T-cell (primary cell): ENCODE results near the gene MCM3. TPM values are rescaled to one million over a fixed set of nuclear protein-coding genes. Genes with fewer than 3 reads are reported as not detected.

ENCODE experiments used
- ATAC-seq, 4 experiments: fragments of 200-7000 bp in 3 of 4; fragments of 150-1000 bp in 1 of 4; cut with Tn5 transposase; replicated peaks in 1 of 4; 1 replicate in 3 of 4; 2 replicates in 1 of 4; pipeline ENCODE4 v1.10.0; 2021; ENCODE audit warnings: moderate library complexity in 3 of 4, mild to moderate bottlenecking in 2 of 4, moderate number of reproducible peaks in 1 of 4
- CTCF ChIA-PET, 2 donors: fragments of 300-600 bp; sonication (Branson Sonifier 250); formaldehyde crosslinking; loops; one replicate each; lab custom pipeline; 2022; ENCODE audit warnings: antibody characterized with exemption in 2 of 2; lab: Charles Lee
- POLR2A ChIA-PET, 2 donors: fragments of 300-600 bp; sonication (Branson Sonifier 250); formaldehyde crosslinking; loops; one replicate each; lab custom pipeline; 2022; ENCODE audit warnings: antibody characterized with exemption in 2 of 2; lab: Charles Lee
- DNase-seq, 35 experiments: peaks; one replicate each; pipeline versions ENCODE4 v3.0.0 to v3.0.0-alpha.2; 2013 to 2023
- H3K27ac ChIP-seq: one replicate; pipeline ENCODE4 v1.5.1; 2013; ENCODE audit warnings: low read length
- H3K27me3 ChIP-seq, 2 experiments: replicated peaks in 1 of 2; 1 replicate in 1 of 2; 2 replicates in 1 of 2; pipeline versions ENCODE4 v1.6.1 to v1.7.0; 2013; ENCODE audit warnings: low read length in 1 of 2, mixed read lengths in 1 of 2; ENCODE audit not compliant: control insufficient read depth in 2 of 2, insufficient read depth in 2 of 2; ENCODE audit errors: extremely low read depth in 1 of 2
- H3K36me3 ChIP-seq, 2 donors: 1 replicate in 1 of 2; 2 replicates in 1 of 2; pipeline versions ENCODE4 v1.6.1 to v1.7.0; 2013; ENCODE audit warnings: low read length in 1 of 2; ENCODE audit not compliant: control insufficient read depth in 2 of 2, insufficient read depth in 1 of 2; ENCODE audit errors: extremely low read depth in 1 of 2
- H3K4me1 ChIP-seq, 2 experiments: 1 replicate in 1 of 2; 2 replicates in 1 of 2; pipeline versions ENCODE4 v1.6.1 to v1.7.0; 2013; ENCODE audit warnings: low read length in 2 of 2, mixed read lengths in 1 of 2; ENCODE audit not compliant: insufficient read depth in 2 of 2, control insufficient read depth in 1 of 2; ENCODE audit errors: extremely low read depth in 1 of 2
- H3K4me3 ChIP-seq, 2 donors: 1 replicate in 1 of 2; 2 replicates in 1 of 2; pipeline versions ENCODE4 v1.5.1 to v1.7.0; 2013; ENCODE audit warnings: mild to moderate bottlenecking in 2 of 2, low read length in 1 of 2, moderate library complexity in 1 of 2; ENCODE audit not compliant: control insufficient read depth in 1 of 2; ENCODE audit errors: extremely low read depth in 1 of 2
- H3K9me3 ChIP-seq: 2 replicates; pipeline ENCODE4 v1.7.0; 2013
- H3K27ac Mint-ChIP-seq, 2 donors: one replicate each; pipeline ENCODE4 v1.8.0; 2020 to 2021; ENCODE audit warnings: mild to moderate bottlenecking in 2 of 2, mixed read lengths in 2 of 2
- H3K27me3 Mint-ChIP-seq, 2 donors: one replicate each; pipeline ENCODE4 v1.8.0; 2021 to 2022; ENCODE audit warnings: mixed read lengths in 2 of 2
- H3K36me3 Mint-ChIP-seq: one replicate; pipeline ENCODE4 v1.8.0; 2021; ENCODE audit warnings: mixed read lengths
- H3K4me1 Mint-ChIP-seq, 3 donors: one replicate each; pipeline ENCODE4 v1.8.0; 2020 to 2022; ENCODE audit warnings: mixed read lengths in 3 of 3, mild to moderate bottlenecking in 1 of 3
- H3K4me3 Mint-ChIP-seq, 3 donors: one replicate each; pipeline ENCODE4 v1.8.0; 2020 to 2022; ENCODE audit warnings: mild to moderate bottlenecking in 3 of 3, mixed read lengths in 3 of 3, moderate library complexity in 3 of 3
- H3K9me3 Mint-ChIP-seq, 3 donors: one replicate each; pipeline ENCODE4 v1.8.0; 2020 to 2022; ENCODE audit warnings: mixed read lengths in 3 of 3
- WGBS: methylation state at CpG from one replicate; pipeline ENCODE4 v1.1.5; 2013; ENCODE audit warnings: missing lambda C conversion rate; ENCODE audit not compliant: insufficient coverage; 5-methylcytosine and 5-hydroxymethylcytosine counted together
- total RNA-seq, 35 experiments: library from RNA in 6 of 35; stranded (reverse) in 6 of 35; fragments of 120-200 nt in 1 of 35; gene quantifications; one replicate each; pipeline versions ENCODE4 v1.2.1 to v1.2.4 and lab custom pipeline; 2013 to 2026

Gene MCM3
- total RNA-seq, 5 donors from 2014 or later (not counting 1 experiment from before 2014, with no cell fraction given): 22.9 to 52.1 (median 47.5) TPM

DNA sequence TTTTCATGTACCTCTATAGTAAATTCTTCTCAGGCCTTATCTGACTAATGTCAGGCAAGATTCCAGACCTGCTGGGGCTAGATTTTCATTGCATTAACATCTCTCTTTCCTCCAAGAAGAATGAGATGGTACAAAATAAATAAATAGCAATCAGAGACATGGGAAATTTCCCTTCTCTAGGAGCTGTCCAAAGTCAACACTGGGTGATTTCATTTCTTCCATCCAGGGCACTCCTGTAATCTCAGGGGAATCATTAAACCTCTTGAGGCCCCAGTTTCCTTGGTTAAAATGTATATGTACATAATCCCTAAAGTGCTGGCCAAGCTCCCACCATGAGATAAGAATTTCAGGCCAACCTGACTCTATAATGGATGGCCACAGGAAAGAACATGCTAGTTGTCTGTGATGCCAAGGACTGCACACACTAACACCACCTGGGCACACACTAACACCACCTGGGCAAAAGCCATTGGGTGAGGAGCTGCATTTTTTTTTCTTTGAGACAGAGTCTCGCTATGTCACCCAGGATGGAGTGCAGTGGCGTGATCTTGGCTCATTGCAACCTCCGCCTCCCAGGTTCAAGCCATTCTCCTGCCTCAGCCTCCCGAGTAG, 41.2 kb downstream of the MCM3 start:
- H3K4me1 Mint-ChIP-seq: peaks cover 0 to 10% (median 4%) of the 10 kb centered on the region in 3 donors
- ATAC-seq (no peak), DNase-seq (no peak)
- no peaks in the 10 kb centered on the region for H3K36me3 Mint-ChIP-seq
- H3K27me3 Mint-ChIP-seq: peaks cover 0 to 2% of the 10 kb centered on the region in 2 donors
- Histone ChIP-seq H3K9me3 (no peaks in the 10 kb centered on the region), H3K4me1 (no peaks in the 10 kb centered on the region), H3K4me3 (no peak overlapping the region), H3K36me3 (no peaks in the 10 kb centered on the region), H3K27me3 (peaks cover 0 to 8% of the 10 kb centered on the region in 2 experiments), H3K27ac (no peak overlapping the region)
- H3K9me3 Mint-ChIP-seq: no peaks in the 10 kb centered on the region
- no peak overlapping the region for H3K4me3 Mint-ChIP-seq
- no peak overlapping the region for H3K27ac Mint-ChIP-seq
- POLR2A ChIA-PET: no interaction called here
- CTCF ChIA-PET: interaction anchor here in 1 of 2 donors (1.1 kb wide), 1 partner anchor 1479 kb away, joined by 3 read pairs; no protein-coding TSS in a partner anchor
- 94% methylated on average over 4 of the region's 4 CpGs for WGBS

DNA sequence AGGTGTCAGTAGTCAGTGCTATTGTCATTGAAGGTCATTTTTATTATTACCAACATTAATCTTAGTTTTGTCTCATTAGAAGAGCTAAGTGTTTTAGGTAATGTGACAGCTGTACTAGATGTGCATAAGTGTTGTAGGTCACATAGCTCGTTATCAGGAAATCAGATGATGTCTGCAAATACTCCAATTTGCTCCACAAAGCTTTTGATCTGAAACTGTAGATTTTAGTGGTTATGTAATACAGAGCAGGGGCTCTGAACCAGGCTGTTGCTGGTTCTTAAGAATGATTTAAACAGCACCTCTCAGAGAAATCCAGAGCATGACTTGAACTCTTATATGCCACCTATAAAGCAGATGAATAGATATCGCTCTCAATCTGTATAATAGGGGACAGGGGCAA, 42.7 kb downstream of the MCM3 start:
- ChIA-PET POLR2A (interaction anchor here in 1 of 2 donors (0.6 kb wide), 1 partner anchor 447 kb away, joined by 3 read pairs; no protein-coding TSS in a partner anchor), CTCF (interaction anchor here (0.8 to 1.4 kb wide), 3 partner anchors 22 to 1481 kb away, joined by 3 to 8 read pairs (median 3); no protein-coding TSS in a partner anchor)
- 17% methylated on average over 1 of the region's 2 CpGs for WGBS
- no peaks in the 10 kb centered on the region for H3K36me3 Mint-ChIP-seq
- H3K4me1 Mint-ChIP-seq: peaks cover 0 to 10% (median 4%) of the 10 kb centered on the region in 3 donors
- no peak for DNase-seq
- no peak overlapping the region for H3K4me3 ChIP-seq
- H3K9me3 Mint-ChIP-seq: no peaks in the 10 kb centered on the region
- H3K27ac Mint-ChIP-seq: no peak overlapping the region
- no peaks in the 10 kb centered on the region for H3K4me1 ChIP-seq
- no peaks in the 10 kb centered on the region for H3K9me3 ChIP-seq
- no peak overlapping the region for H3K27ac ChIP-seq
- no peaks in the 10 kb centered on the region for H3K36me3 ChIP-seq
- ATAC-seq: no peak
- H3K27me3 ChIP-seq: peaks cover 0 to 18% of the 10 kb centered on the region in 2 experiments
- no peak overlapping the region for H3K4me3 Mint-ChIP-seq
- peaks cover 1 to 3% of the 10 kb centered on the region in 2 donors for H3K27me3 Mint-ChIP-seq

DNA sequence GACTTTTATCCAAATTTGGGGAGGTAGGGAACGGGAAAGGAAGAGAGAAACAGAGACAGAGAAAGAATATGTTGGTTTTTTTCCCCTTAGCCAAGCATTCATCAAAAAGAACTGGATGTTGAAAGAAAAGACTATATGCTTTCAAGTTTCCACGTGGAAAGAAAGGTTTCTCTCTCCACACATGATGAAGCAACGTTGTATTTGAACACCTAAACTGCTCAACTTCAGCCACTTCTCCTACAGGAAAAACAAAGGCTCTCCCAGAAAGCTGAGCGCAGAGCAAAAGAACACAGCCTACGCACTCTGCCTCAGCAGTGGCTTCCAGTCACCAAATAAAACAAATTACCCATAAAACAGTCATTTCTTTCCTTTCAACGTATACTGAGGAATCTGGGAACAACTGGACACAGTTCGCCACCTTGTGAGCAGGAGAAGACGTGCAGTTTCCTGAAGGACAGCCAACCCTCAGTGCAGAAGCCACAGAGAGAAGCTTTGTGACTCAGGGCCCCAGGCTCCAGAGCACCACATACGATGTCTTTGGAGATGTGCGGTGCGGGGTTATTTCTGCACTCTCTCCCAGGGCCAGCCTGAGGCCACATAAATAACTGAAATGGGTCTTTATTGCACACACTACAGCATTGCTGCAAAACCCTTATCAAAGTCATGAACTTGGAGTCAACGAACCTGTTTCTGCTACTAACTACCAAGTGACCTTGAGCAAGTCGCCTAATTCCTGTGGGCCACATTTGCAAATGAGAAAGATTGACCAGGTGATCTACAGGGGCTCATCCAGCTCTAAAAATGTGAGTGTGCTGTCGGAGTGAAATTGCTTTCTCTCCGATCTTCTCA, 50.3 kb downstream of the MCM3 start:
- H3K9me3 Mint-ChIP-seq: no peaks in the 10 kb centered on the region
- no peaks in the 10 kb centered on the region for H3K36me3 Mint-ChIP-seq
- DNase-seq (peak in 1 of 35 experiments; percentile 6), ATAC-seq (no peak)
- no peak overlapping the region for H3K4me3 Mint-ChIP-seq
- Histone ChIP-seq H3K4me1 (peaks cover 0 to 5% of the 10 kb centered on the region in 2 experiments), H3K4me3 (no peak overlapping the region), H3K27me3 (peaks cover 0 to 30% of the 10 kb centered on the region in 2 experiments), H3K36me3 (no peaks in the 10 kb centered on the region), H3K9me3 (no peaks in the 10 kb centered on the region), H3K27ac (no peak overlapping the region)
- H3K27me3 Mint-ChIP-seq: peaks cover 9 to 12% of the 10 kb centered on the region in 2 donors
- ChIA-PET CTCF (interaction anchor here in 1 of 2 donors (0.5 kb wide), 1 partner anchor 61 kb away, joined by 3 read pairs; no protein-coding TSS in a partner anchor), POLR2A (no interaction called here)
- 54% methylated on average over 8 of the region's 15 CpGs for WGBS
- no peaks in the 10 kb centered on the region for H3K4me1 Mint-ChIP-seq
- H3K27ac Mint-ChIP-seq: no peak overlapping the region

DNA sequence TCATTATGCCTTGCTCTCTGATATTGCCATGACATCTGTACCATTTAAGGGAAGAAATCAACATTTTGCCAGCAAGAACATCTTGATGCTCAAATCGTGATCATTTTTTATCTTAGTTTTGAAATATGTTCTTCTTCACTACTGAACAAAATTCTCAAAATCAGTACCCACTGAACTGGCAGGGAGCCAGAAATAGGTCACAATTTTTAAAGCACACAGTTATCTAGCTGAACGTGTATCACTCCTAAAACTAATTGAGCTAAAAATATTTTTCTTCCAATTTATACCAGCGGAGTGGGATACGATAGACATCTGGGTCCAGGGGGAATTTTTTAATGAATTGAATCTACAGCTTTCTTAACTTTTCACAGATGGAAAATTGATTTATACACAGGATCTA, 51.5 kb downstream of the MCM3 start:
- ChIA-PET POLR2A (no interaction called here), CTCF (interaction anchor here in 1 of 2 donors (0.6 kb wide), 1 partner anchor 234 kb away, joined by 3 read pairs; no protein-coding TSS in a partner anchor)

DNA sequence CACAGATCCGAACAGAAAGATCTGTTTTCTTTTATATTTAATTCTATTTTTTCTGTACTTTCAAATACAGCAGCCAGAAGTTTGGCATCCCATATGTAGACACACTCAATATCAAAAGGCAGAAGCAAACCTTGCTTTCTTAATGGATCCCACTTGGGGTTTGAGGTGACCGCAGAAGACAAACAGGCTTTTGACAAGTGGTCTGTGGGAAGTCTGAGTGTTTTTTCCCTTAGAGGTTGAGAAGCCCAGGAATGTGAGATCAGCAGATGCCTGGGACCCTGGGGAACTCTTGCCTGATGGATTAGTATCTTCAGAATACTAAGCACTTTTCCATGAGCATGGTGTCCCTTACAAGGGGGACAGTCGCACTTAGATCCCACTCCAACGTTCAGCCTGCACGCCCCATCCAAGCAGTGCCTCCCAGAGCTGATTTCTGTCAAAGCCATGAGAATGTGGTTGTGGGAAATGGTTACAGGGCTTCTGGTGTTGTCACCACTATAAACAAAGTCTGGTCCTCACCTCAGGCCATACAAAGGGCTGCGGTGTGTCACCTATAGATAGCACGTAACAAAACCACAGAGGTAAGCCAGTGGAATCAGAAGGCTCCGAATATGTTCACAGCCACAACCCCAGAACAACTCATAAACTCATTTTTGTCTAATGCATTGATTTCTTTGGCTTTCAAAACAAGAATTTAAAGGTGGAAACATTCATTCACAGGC, 53.0 kb downstream of the MCM3 start:
- peaks cover 5 to 6% of the 10 kb centered on the region in 2 donors for H3K27me3 Mint-ChIP-seq

More for the DNA sequence above, 51.5 kb downstream of the MCM3 start:
- DNase-seq (no peak), ATAC-seq (no peak)
- H3K36me3 Mint-ChIP-seq: no peaks in the 10 kb centered on the region
- Histone ChIP-seq H3K9me3 (no peaks in the 10 kb centered on the region), H3K4me3 (no peak overlapping the region), H3K4me1 (peaks cover 0 to 5% of the 10 kb centered on the region in 2 experiments), H3K27me3 (peaks cover 0 to 25% of the 10 kb centered on the region in 2 experiments), H3K36me3 (no peaks in the 10 kb centered on the region), H3K27ac (no peak overlapping the region)
- no peaks in the 10 kb centered on the region for H3K9me3 Mint-ChIP-seq
- no peaks in the 10 kb centered on the region for H3K4me1 Mint-ChIP-seq
- no peak overlapping the region for H3K4me3 Mint-ChIP-seq
- peaks cover 9 to 10% of the 10 kb centered on the region in 2 donors for H3K27me3 Mint-ChIP-seq
- no CpG with 5 or more reads among the region's 4 CpGs for WGBS
- H3K27ac Mint-ChIP-seq: no peak overlapping the region

More for the DNA sequence above, 53.0 kb downstream of the MCM3 start:
- WGBS: no CpG with 5 or more reads among the region's 8 CpGs
- POLR2A ChIA-PET: no interaction called here
- CTCF ChIA-PET: no interaction called here
- H3K9me3 Mint-ChIP-seq: no peaks in the 10 kb centered on the region
- no peak overlapping the region for H3K27ac Mint-ChIP-seq
- H3K4me1 ChIP-seq: peaks cover 0 to 5% of the 10 kb centered on the region in 2 experiments
- H3K9me3 ChIP-seq: no peaks in the 10 kb centered on the region
- no peak overlapping the region for H3K4me3 Mint-ChIP-seq
- peak in 16 of 35 experiments; percentile 1 to 37 (median 6) for DNase-seq
- ATAC-seq: peak in 1 of 4 experiments; percentile 37
- no peak overlapping the region for H3K27ac ChIP-seq
- H3K36me3 ChIP-seq: no peaks in the 10 kb centered on the region
- peaks cover 0 to 14% of the 10 kb centered on the region in 2 experiments for H3K27me3 ChIP-seq
- H3K4me3 ChIP-seq: no peak overlapping the region
- H3K36me3 Mint-ChIP-seq: no peaks in the 10 kb centered on the region
- H3K4me1 Mint-ChIP-seq: peaks cover 0 to 5% (median 3%) of the 10 kb centered on the region in 3 donors
